ENCODE results near the gene ANAPC13.

Gene ANAPC13

GRCh38 chr3:134474956-134475355 lies 10.8 kb downstream of the ANAPC13 start:
- no peak for TF ChIP-seq CTCF (IDR thresholded peaks at IDR 0.05; ENCODE audit: low read depth, low read length)
- DNase-seq (ENCODE audit: extremely low read depth, low read depth): no peak

GRCh38 chr3:134473868-134474546 lies 11.8 kb downstream of the ANAPC13 start:
- DNase-seq (ENCODE audit: extremely low read depth, low read depth): no peak
- TF ChIP-seq CTCF (IDR thresholded peaks at IDR 0.05; ENCODE audit: low read depth, low read length): peak; percentile 58

- TF ChIP-seq CTCF (IDR thresholded peaks at IDR 0.05; ENCODE audit: low read depth, low read length): no peak
- no peak for DNase-seq (ENCODE audit: extremely low read depth, low read depth)
These were observed 13.0 kb downstream of the ANAPC13 start for GRCh38 chr3:134472831-134473230.

GRCh38 chr3:134471521-134472193 lies 14.1 kb downstream of the ANAPC13 start:
- no peak for DNase-seq (ENCODE audit: extremely low read depth, low read depth)
- no peak for TF ChIP-seq CTCF (IDR thresholded peaks at IDR 0.05; ENCODE audit: low read depth, low read length)

- DNase-seq (ENCODE audit: extremely low read depth, low read depth): no peak
- no peak for TF ChIP-seq CTCF (IDR thresholded peaks at IDR 0.05; ENCODE audit: low read depth, low read length)
These were observed 17.3 kb downstream of the ANAPC13 start for GRCh38 chr3:134468519-134468918.

GRCh38 chr3:134466331-134466730 lies 19.5 kb downstream of the ANAPC13 start:
- DNase-seq (ENCODE audit: extremely low read depth, low read depth): no peak
- TF ChIP-seq CTCF (IDR thresholded peaks at IDR 0.05; ENCODE audit: low read depth, low read length): no peak

GRCh38 chr3:134464689-134465365 lies 21.0 kb downstream of the ANAPC13 start:
- DNase-seq (ENCODE audit: extremely low read depth, low read depth): no peak
- TF ChIP-seq CTCF (IDR thresholded peaks at IDR 0.05; ENCODE audit: low read depth, low read length): no peak; the same call in 1 of the 2 replicates
